ENCODE data around the gene PARP15.

PARP15 gene

GRCh38 chr3:122576174-122576940, 1.1 kb upstream of the PARP15 start:
- DNase-seq: no peak

- no peak for DNase-seq
Measured at GRCh38 chr3:122578069-122578740, 755 bp downstream of the PARP15 start.

GRCh38 chr3:122580470-122580869, 3.0 kb downstream of the PARP15 start:
- no peak for DNase-seq

GRCh38 chr3:122581622-122582021, 4.2 kb downstream of the PARP15 start:
- no peak for DNase-seq

- no peak for DNase-seq
Measured at GRCh38 chr3:122582390-122582789, 4.9 kb downstream of the PARP15 start.

GRCh38 chr3:122586098-122586497, 8.6 kb downstream of the PARP15 start:
- no peak for DNase-seq

- no peak for DNase-seq
Measured at GRCh38 chr3:122586773-122587485, 9.5 kb downstream of the PARP15 start.

GRCh38 chr3:122587572-122587971, 10.1 kb downstream of the PARP15 start:
- DNase-seq: no peak

- no peak for DNase-seq
Measured at GRCh38 chr3:122589297-122589696, 11.8 kb downstream of the PARP15 start.

GRCh38 chr3:122590610-122591009, 13.2 kb downstream of the PARP15 start:
- DNase-seq: no peak

GRCh38 chr3:122594025-122594424, 16.6 kb downstream of the PARP15 start:
- DNase-seq: no peak

- DNase-seq: no peak
Measured at GRCh38 chr3:122598151-122598550, 20.7 kb downstream of the PARP15 start.

GRCh38 chr3:122598556-122598955, 21.1 kb downstream of the PARP15 start:
- no peak for DNase-seq

- DNase-seq: no peak
Measured at GRCh38 chr3:122602011-122602710, 24.7 kb downstream of the PARP15 start.

GRCh38 chr3:122603056-122603455, 25.6 kb downstream of the PARP15 start:
- DNase-seq: no peak

GRCh38 chr3:122606330-122606729, 28.9 kb downstream of the PARP15 start:
- no peak for DNase-seq

- no peak for DNase-seq
Measured at GRCh38 chr3:122608916-122609315, 31.5 kb downstream of the PARP15 start.

GRCh38 chr3:122609798-122610559, 32.5 kb downstream of the PARP15 start:
- DNase-seq: no peak

- DNase-seq: no peak
Measured at GRCh38 chr3:122612696-122613095, 35.2 kb downstream of the PARP15 start.

GRCh38 chr3:122615303-122615702, 37.9 kb downstream of the PARP15 start:
- DNase-seq: no peak

- no peak for DNase-seq
Measured at GRCh38 chr3:122618614-122619013, 41.2 kb downstream of the PARP15 start.

GRCh38 chr3:122619040-122619439, 41.6 kb downstream of the PARP15 start:
- no peak for DNase-seq
